HG03196 (cell line): Measurements from ENCODE around the gene MCM7.

Experiments used
- ATAC-seq: cut with Tn5 transposase; IDR thresholded peaks from one replicate; pipeline ENCODE4 v1.9.1; 2021; ENCODE audit not compliant: unreplicated experiment

Gene MCM7

DNA sequence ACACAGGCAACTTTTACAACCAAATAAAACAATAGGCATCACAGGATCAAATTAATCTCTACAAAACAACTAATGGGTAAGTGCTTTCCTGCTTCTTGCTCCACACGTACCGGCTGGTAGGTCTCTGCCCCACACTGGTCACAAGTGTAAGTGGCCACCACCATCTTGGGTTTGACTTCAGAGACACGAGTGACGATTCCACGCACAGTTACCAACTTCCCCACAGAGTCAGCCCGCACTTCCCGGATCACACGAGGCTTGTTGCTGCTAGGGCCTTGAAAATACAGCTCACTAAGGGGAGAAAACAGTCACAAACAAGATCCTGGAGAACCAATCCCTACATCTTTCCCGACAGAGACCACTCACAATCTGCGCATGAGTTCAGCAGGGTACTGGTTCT lies 2.3 kb downstream of the MCM7 start:
- no peak for ATAC-seq

DNA sequence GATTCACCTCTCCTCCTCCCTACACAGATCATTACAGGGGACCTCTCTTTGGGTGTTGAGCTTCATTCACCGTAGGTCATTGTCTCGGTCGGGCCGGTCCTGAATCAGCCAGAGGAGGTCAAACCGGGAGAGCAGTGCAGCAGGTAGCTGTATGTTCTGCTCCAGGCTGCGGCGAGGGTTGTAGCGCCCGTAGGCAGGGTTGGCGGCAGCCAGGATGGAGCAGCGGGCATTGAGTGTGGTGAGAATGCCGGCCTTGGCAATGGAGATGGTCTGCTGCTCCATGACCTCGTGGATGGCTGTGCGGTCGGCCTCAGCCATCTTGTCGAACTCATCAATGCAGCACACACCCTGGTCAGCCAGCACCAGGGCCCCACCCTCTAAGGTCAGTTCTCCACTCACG lies 5.5 kb downstream of the MCM7 start:
- no peak for ATAC-seq

DNA sequence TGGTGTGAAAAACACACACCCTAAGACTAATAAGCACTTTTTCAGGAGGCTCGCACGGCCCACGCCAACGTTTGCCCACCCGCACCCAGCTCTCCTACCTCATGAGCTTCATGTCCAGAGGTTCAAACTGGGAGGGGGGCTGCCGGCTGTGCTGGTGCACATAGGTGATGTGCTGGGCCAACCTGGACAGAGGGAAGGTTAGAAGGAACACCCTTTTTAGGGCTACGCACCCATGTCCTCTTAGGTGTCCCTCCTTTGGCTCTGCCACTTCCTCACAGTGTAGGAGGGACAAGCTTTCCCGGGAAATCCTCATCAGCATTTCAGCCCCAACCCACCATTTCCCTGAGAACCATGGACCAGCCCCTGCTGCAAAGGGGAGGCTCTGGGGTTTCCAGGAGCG lies 5.9 kb downstream of the MCM7 start:
- no peak for ATAC-seq

DNA sequence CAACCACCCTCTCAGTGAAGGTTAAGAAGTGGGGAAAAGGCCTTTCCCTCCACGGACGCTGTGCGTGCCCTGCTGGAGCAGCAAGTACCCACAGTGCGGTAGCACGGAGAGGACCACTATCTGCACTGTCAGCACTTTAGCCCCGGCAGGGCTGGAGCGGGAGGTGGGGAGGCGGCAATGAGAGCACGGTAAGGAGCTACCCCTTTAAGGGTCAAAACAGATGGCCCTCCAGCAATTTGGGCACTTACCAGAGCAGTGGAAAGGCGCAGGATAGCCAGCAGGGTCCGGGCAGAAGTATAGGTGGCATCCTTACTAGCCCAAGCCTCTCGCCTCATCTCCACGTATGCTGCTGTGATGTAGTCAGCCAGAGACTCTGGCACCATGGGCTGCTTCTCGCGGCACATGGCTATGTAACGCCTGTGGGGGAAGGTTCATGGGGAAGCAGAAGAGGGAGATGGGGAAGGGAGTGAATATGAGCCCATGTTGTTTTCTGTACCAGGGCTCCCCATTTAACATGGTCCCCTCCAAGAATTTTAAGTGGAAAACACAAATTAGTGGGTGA lies 7.2 kb downstream of the MCM7 start:
- no peak for ATAC-seq

DNA sequence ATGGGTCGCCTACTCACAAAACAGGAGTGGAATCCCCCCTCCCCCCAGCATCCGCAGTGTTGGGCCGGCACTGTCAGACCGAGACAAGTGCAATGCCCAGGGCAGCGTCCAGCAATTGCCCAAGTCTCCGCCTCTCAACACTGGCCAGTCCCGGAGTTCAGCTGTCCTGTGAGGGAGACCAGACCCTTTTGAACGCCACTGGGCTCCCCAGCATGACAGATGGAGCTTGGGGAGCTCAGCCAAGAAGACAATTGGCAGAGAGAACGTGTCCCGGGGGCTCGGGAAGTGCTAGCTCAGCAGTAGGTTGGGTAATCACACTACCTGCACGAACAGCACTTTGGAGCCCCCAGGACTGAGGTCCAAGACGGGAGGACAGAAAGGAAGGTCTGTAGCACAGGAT lies 7.7 kb downstream of the MCM7 start:
- no peak for ATAC-seq

DNA sequence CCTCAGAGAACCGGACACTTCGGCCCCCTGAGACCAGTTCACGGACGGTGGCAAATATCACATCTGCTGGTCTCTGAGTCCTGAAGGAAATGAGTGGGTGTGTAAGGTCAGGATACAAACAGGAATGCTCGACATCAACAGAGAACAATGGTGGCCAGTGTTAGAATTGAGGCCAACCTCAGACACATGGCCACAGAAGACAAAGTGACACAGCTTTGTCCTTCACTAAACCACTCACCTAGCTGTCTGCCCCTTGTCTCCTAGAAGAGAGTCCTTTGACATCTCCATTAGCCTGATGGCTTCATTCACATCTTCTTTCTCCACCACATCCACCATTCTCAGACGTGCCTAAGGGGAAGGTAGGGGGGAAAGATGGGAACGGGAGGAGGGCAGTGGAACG lies 8.1 kb downstream of the MCM7 start:
- ATAC-seq, result no peak

DNA sequence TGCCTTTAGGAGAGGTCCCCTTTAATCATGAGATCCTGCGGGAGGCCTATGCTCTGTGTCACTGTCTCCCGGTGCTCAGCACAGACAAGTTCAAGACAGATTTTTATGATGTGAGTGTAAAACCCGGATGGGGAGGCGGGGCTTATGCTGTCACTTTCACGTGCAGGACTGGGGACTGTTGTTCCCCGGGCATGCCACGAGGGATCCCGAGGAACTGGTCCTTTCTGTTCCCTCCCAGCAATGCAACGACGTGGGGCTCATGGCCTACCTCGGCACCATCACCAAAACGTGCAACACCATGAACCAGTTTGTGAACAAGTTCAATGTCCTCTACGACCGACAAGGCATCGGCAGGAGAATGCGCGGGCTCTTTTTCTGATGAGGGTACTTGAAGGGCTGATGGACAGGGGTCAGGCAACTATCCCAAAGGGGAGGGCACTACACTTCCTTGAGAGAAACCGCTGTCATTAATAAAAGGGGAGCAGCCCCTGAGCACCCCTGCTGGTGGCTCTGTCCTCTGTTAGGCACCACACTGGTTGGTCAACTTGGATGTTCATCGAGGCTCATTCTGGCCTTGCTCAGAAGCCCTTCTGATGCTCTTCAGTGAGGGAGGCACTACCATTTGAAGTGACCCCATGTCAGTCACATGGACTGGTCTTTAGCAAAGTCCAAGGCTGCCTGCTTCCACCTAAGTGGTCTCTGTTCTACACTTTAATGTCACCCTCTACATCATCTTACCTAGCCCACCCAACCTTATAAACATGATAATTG lies 9.6 kb downstream of the MCM7 start:
- ATAC-seq, result no peak

DNA sequence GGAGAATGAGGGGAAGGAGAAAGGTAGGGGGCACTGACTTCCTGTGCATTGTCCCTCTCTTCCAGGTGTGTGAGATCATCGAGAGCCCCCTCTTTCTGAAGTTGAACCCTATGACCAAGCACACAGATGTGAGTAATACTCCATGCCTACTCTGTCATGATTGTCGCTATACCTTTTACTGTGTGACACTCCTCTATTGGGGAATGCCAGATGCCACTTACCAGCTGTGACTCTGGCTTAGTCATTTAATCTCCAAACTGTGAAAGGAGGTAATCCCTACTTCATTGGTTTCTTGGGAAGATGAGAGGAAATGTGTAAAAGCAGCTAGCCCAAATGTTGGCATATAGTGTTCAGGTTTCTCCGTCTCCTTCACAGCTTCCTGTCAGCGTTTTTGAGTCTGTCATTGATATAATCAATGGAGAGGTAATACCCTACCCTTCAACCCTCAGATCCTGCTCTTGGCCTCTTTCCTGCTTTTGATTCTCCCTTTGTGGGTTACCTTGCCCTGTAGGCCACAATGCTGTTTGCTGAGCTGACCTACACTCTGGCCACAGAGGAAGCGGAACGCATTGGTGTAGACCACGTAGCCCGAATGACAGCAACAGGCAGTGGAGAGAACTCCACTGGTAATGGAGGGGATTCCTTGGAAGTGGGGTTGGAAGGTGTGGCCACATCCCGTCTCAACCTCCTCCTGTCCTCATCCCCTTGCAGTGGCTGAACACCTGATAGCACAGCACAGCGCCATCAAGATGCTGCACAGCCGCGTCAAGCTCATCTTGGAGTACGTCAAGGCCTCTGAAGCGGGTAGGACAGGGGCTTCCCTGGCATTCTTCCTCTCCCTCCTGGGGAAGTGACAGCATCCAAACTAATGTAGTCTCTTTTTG lies 10.4 kb downstream of the MCM7 start:
- ATAC-seq, result no peak

DNA sequence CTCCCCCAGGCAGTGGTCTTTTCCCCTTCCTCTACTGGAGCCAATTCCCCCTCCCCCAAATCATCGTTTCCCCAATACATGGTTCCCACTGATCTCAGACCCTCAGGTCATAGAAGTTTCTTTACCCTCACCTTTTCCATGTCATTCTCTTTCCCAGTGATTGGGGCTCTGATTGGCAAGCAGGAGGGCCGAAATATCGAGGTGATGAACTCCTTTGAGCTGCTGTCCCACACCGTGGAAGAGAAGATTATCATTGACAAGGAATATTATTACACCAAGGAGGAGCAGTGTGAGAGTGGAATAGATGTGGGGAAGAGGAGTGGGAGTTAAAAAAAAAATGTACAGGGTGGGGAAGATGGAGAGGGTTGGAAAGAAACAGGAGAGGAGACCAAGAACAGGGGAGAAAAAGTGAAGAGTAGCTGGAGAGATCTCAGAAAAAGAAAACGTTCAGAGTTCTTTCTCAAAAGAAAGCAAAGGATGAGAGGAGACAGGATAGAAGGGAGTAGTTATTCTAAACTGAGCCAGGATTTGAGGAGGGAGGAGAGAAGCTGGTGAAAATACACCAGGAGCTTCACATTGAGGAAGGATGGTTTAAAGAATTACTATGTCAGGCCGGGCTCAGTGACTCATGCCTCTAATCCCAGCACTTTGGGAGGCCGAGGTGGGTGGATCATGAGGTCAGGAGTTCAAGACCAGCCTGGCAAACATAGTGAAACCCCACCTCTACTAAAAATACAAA lies 11.6 kb downstream of the MCM7 start:
- no peak for ATAC-seq

DNA sequence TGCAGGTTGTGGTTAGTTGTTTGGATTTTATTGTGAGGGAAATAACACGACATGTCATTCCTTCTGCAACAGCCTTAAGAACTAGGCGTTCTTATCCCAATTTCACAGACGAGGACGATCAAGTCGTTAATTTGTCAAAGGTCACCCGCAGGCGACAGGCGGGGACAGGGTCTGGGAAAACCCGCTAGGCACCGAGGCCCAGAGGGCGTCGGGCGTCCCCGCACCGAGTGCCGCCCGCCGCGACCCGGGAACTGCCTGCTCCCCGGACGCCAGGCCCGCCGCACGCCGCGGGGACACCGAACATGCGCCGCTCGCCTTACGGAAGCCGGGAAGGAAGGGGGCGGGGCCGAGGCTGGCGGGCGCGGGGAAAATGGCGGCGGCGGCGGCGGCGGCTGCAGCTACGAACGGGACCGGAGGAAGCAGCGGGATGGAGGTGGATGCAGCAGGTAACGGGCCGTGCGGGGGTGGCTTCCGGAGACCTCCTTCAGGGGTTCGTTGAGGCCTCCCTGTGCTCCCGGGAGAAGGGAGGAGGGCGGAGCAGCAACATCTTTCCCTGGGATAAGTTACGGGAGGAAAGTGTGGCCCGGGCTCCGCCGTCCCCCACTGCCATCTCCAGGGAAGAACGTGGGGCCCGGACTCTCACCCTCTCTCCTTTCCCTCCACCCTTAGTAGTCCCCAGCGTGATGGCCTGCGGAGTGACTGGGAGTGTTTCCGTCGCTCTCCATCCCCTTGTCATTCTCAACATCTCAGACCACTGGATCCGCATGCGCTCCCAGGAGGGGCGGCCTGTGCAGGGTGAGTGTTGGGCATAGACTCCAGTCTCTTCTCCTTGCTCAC lies 12.4 kb downstream of the MCM7 start, which contains the start of gene COPS6:
Gene COPS6, plus strand, starts transcription at position 349 of the 837 bp plus-strand sequence. Its CDS starts 22 bp downstream, at position 371.
- ATAC-seq, result peak; percentile 61

DNA sequence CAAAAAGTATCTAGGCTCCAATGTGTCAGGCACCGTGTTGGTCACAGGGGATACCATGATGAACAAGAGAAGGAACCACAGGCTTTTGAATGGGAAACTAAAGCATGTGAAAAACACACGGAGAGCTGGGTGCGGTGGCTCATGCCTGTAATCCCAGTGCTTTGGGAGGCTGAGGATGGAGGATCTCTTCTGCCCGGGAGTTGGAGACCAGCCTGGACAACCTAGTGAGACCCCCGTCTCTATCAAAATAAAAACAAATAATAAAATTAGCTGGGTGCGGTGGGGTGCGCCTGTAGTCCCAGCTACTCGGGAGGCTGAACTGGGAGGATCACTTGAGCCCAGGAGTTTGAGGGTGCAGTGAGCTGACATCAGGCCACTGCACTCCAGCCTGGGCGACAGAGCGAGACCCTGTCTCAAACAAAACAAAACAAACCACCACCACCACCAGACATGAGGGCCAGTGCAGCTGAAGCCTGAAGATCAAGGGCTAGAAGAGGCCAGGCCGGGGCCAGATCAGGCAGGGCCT lies 13.0 kb downstream of the MCM7 start:
- no peak for ATAC-seq

DNA sequence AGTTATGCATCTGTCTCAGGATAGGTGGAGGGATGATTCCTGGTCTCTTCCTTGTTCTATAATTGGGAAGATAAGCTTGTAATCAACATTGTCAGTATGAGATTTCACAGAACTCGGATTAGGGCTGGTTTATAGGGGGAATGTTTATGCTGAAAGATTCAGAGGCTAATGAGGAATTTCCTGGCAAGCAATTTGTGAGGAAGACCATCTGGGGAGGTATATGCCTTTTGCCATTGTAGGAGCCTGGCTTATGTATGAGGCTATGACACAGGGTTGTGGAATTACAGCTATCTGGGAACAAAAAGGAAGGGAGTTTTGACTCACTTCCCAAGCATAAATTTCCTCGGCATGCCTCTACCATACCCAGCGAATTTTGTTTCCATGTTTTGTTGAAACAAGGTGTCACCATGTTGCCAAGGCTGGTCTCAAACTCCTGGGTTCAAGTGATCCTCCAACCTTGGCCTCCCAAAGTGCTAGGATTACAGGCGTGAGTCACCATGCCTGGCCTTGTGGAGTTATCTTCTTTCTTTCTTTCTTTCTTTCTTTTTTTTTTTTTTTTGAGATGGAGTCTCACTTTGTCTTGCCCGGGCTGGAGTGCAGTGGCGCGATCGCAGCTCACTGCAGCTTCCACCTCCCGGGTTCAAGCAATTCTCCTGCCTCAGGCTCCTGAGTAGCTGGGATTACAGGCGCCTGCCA lies 14.0 kb downstream of the MCM7 start:
- no peak for ATAC-seq

DNA sequence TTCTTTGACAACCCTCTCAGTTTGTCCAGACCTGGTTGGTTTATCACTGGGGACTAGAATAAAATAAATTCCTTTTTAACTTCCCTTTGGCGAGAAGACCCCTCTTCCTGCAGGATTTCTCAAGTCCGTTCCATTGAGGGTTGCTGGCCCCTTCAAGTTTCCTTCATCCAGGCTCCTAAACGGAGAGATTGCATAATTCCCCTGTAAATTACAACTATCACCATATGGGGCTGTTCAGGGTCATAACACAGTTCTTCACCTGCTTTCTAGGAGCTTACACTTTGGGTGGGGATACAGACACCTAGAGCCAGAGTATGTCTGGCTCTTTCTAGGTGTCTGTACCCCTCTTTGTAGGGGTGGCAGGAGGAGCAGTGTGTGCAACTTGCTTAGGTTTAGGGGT lies 15.7 kb downstream of the MCM7 start:
- no peak for ATAC-seq

DNA sequence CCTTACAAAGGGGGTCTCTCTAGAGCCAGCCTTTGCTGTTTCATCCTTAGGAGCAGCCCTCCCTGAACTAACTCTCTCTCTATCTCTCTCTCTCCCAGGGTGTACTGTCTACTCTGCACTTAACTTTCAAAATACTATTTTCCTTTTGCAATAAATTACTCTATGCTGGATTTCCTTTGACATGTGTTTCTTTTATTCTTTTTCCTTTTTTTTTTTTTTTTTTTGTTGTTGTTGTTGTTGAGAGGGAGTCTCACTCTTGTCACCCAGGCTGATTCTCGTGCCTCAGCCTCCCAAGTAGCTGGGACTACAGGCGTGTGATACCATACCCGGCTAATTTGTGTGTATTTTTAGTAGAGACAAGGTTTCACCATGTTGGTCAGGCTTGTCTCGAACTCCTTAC lies 18.2 kb downstream of the MCM7 start:
- no peak for ATAC-seq

DNA sequence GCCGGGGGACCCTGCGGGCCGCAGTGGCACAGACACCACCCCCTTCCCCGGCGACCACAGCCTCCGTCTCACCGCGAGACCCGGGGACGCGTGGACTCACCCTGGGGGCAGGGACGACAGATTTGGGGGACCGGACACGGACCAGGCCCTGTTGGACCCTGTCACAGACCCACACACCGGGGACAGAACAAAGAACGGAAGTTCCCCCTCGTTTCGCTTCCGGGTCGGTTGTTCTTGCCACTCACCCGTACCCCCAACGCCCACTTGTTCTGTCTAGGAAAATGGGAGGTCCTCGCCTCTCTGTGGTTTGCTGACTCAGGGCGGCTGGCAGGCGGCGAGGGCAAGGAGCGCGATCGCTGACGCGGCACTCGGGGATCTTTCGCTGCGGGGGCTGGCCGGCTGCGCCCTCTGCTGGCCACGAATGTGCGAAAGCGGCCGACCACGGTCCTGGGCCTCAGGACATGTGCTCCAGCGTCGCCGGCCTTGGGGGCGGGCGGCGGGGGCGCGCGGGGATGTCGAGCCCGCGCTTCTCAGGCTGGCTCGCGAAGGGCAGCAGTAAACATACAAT lies 19.6 kb downstream of the MCM7 start, which contains the start of gene ZNF3:
Gene ZNF3, minus strand, starts transcription at position 189 of the 568 bp plus-strand sequence. CDS start 4,366 bp downstream, outside the sequence.
- peak; percentile 82 for ATAC-seq

DNA sequence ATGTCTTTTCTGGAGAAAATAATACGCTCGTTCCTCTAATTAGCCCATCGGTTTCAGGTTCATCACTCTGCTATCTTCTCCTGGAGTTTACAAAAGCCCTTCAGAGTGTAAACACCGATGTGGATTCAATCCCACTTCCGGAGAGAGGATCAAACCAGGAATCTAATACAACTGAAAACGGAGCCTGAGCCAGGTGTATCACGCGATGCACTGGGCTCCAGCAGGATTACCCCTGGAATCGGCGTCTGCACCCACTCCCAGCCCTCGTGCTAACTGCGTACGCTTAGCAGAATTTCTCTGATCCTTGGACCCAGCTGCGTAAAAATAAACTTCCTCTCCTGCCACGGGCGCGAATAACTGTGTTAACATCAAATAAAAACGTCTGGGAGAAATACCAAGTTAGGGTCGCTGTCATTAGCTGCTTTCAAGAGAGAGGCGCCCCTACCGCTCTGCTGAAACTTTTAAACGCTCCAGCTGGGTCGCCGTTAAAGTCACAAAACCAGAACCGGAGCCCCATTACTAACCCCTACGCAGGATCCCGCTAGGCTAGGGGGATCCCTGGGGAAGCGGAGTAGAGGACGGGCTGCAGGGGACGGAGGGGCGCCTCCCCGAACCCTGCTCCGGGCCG lies 20.2 kb downstream of the MCM7 start:
- no peak for ATAC-seq

DNA sequence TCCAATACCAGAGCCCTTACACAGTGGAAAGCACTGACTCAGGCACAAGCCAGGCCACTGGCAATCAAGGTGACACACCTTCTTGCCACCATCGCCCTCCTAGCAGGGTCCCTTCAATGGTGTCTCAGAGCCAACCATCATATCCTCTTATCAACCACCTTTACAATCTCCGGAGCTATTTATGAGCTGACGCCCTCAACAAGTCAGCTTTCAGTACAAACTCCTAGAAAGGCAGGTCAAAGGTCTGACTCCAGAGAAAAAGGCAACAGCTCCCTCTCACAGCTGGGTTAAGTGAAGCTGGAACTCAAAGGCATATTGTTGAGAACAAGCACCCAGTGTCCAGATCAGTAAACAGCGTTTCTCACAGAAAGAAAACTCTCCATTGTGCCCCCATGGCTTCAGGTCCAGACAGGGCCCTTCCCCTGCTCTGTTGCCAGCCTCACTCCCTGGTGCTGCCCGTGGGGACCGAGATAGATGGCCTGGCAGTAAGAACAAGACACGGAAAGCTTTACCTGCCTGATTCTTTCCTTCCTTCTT lies 22.1 kb downstream of the MCM7 start:
- ATAC-seq, result no peak

DNA sequence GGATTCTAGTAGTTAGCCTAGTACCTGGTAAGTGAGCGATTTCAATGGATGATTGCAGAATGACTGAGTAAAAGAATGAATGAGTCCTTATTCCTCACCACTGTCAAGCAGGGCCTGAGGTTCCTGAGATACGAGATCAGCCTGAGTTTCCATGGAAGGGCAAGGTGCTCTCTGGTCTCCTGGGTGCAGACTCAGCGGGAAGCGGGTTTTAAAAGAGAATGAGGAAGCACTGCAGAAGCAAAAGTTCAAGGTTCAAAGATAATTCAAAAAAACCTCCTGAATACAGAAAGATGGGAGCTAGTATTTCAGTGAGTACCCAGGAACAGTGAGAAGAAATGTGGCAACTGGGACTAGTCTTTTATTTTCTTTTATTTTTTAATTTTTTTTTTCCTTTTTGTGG lies 24.0 kb downstream of the MCM7 start:
- ATAC-seq, result no peak
